ENCODE measurements around the gene GUK1.
"Not testable (repeated sequence)": the region's sequence is repeated elsewhere in the genome, so short reads cannot be mapped to it uniquely, and the experiment has no call there.

DNA sequence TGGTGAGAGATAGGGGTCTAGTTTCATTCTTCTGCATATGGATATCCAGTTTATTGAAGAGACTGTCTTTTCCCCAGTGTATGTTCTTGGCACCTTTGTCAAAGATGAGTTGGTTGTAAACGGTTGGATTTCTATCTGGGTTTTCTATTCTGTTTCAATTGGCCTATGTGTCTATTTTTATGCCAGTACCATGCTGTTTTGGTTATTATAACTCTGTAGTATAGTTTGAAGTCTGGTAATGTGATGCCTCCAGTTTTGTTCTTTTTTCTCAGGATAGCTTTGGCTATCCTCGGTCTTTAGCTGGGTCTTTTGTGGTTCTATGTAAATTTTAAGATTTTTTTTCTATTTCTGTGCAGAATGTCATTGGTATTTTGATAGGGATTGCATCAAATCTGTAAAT, 48.2 kb downstream of the GUK1 start:
- TF ChIP-seq, protein P1, sequence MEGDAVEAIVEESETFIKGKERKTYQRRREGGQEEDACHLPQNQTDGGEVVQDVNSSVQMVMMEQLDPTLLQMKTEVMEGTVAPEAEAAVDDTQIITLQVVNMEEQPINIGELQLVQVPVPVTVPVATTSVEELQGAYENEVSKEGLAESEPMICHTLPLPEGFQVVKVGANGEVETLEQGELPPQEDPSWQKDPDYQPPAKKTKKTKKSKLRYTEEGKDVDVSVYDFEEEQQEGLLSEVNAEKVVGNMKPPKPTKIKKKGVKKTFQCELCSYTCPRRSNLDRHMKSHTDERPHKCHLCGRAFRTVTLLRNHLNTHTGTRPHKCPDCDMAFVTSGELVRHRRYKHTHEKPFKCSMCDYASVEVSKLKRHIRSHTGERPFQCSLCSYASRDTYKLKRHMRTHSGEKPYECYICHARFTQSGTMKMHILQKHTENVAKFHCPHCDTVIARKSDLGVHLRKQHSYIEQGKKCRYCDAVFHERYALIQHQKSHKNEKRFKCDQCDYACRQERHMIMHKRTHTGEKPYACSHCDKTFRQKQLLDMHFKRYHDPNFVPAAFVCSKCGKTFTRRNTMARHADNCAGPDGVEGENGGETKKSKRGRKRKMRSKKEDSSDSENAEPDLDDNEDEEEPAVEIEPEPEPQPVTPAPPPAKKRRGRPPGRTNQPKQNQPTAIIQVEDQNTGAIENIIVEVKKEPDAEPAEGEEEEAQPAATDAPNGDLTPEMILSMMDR (IDR thresholded peaks at IDR 0.05; ENCODE audit: control extremely low read depth in 1 of 3, insufficient read depth in 1 of 3, low read depth in 1 of 3, low read length in 3 of 3): not testable (repeated sequence)
- not testable (repeated sequence) for TF ChIP-seq CHD2 (IDR thresholded peaks at IDR 0.05; ENCODE audit: low read length); TAF1 (IDR thresholded peaks at IDR 0.05; ENCODE audit: low read depth, low read length); RAD21 (IDR thresholded peaks at IDR 0.05 in 1 of 2, conservative IDR thresholded peaks at IDR 0.05 in 1 of 2; ENCODE audit: low read depth in 2 of 2, low read length in 2 of 2); POLR2A (IDR thresholded peaks at IDR 0.05; ENCODE audit: control extremely low read depth in 1 of 2, low read depth in 2 of 2, low read length in 2 of 2); TEAD4 (IDR thresholded peaks at IDR 0.05; ENCODE audit: low read depth, low read length); SP2 (IDR thresholded peaks at IDR 0.05; ENCODE audit: low read length); EP300 (IDR thresholded peaks at IDR 0.05; ENCODE audit: borderline replicate concordance in 1 of 2, low read depth in 2 of 2, low read length in 2 of 2); EZH2 (IDR thresholded peaks at IDR 0.05; ENCODE audit: low read depth, low read length, severe bottlenecking)
